Measurements from ENCODE around the gene AP1M1. TPM values are rescaled to one million over a fixed set of nuclear protein-coding genes. Genes with fewer than 3 reads are reported as not detected.
A peak's percentile ranks its signal among the peaks of the same experiment; 100 is the strongest.

AP1M1 gene
- total RNA-seq, 1 donor from 2014 or later = 105 TPM

GRCh38 chr19:16293118-16294091 lies 95.7 kb downstream of the AP1M1 start:
- no peak for DNase-seq (ENCODE audit: low read depth)
- peak overlapping the region; percentile 5 for H3K4me3 ChIP-seq (ENCODE audit: low read depth, low read length)
- no peak for TF ChIP-seq CTCF (conservative IDR thresholded peaks at IDR 0.05; ENCODE audit: low read depth, low read length)

- H3K4me3 ChIP-seq (ENCODE audit: low read depth, low read length) = no peak overlapping the region
- DNase-seq (ENCODE audit: low read depth) = no peak
- no peak for TF ChIP-seq CTCF (conservative IDR thresholded peaks at IDR 0.05; ENCODE audit: low read depth, low read length)
Observed at GRCh38 chr19:16295057-16295456, 97.3 kb downstream of the AP1M1 start.

Other genes with a start within 250 kb of the AP1M1 start
- not detected in 2 replicates for gene OR10H4, start 248.9 kb upstream of the AP1M1 start, total RNA-seq
- gene TPM4, start 121.4 kb upstream of the AP1M1 start, total RNA-seq = 965 and 968 TPM in 2 replicates
- 62.4 and 103 TPM in 2 replicates for gene RAB8A, start 86.0 kb upstream of the AP1M1 start, total RNA-seq
- gene HSH2D, start 54.2 kb upstream of the AP1M1 start, total RNA-seq = 0.92 and 1.8 TPM in 2 replicates
- not detected in 2 replicates for gene CIB3, start 24.4 kb upstream of the AP1M1 start, total RNA-seq
- 113 and 119 TPM in 2 replicates for gene FAM32A, start 12.5 kb upstream of the AP1M1 start, total RNA-seq
- 1.3 and 1.9 TPM in 2 replicates for gene KLF2, start 126.9 kb downstream of the AP1M1 start, total RNA-seq

Data from epithelial cell of proximal tubule (primary cell).